Osteoblast (primary cell): ENCODE results near the gene CNDP2. TPM values are rescaled to one million over a fixed set of nuclear protein-coding genes. Genes with fewer than 3 reads are reported as not detected.
"Not testable (repeated sequence)": the region's sequence is repeated elsewhere in the genome, so short reads cannot be mapped to it uniquely, and the experiment has no call there.

Experiments
- DNase-seq: peaks from one replicate; pipeline ENCODE4 v3.0.0; 2011; ENCODE audit warnings: low spot score, mixed read lengths; ENCODE audit not compliant: insufficient read length; ENCODE audit errors: missing footprints
- H2AFZ ChIP-seq: 2 replicates; pipeline ENCODE4 v1.6.0; 2011; ENCODE audit warnings: mild to moderate bottlenecking, low read length
- H3K27ac ChIP-seq: 2 replicates; pipeline ENCODE4 v1.5.1; 2011; ENCODE audit warnings: mild to moderate bottlenecking, low read depth, low read length, moderate library complexity
- H3K27me3 ChIP-seq: 2 replicates; pipeline ENCODE4 v1.6.0; 2012; ENCODE audit warnings: mild to moderate bottlenecking, control low read depth, inconsistent platforms, low read length, moderate library complexity; ENCODE audit not compliant: insufficient read depth
- H3K36me3 ChIP-seq: 2 replicates; pipeline ENCODE4 v1.5.1; 2011; ENCODE audit warnings: mild to moderate bottlenecking, low read length, control low read depth, moderate library complexity; ENCODE audit not compliant: insufficient read depth
- H3K4me1 ChIP-seq: 2 replicates; pipeline ENCODE4 v1.5.1; 2011; ENCODE audit warnings: mild to moderate bottlenecking, low read length, control low read depth, moderate library complexity; ENCODE audit not compliant: insufficient read depth
- H3K4me2 ChIP-seq: 2 replicates; pipeline ENCODE4 v1.6.0; 2011; ENCODE audit warnings: mild to moderate bottlenecking, low read length; ENCODE audit not compliant: insufficient read depth
- H3K4me3 ChIP-seq: fragments of 200-600 bp; sonication (generic); 3 replicates; pipeline ENCODE4 v1.5.1; 2012; ENCODE audit warnings: mild to moderate bottlenecking, low read length, inconsistent platforms; ENCODE audit not compliant: insufficient read depth
- H3K79me2 ChIP-seq: 2 replicates; pipeline ENCODE4 v1.6.0; 2012; ENCODE audit warnings: mild to moderate bottlenecking, low read length, control low read depth, inconsistent platforms; ENCODE audit not compliant: insufficient read depth
- H3K9me3 ChIP-seq: 2 replicates; pipeline ENCODE4 v1.5.1; 2011; ENCODE audit warnings: low read depth, low read length, control low read depth
- H4K20me1 ChIP-seq: 2 replicates; pipeline ENCODE4 v1.6.0; 2012; ENCODE audit warnings: mild to moderate bottlenecking, low read length, control low read depth; ENCODE audit not compliant: insufficient read depth
- total RNA-seq: library from RNA; depleted of rRNA; stranded (reverse); fragments of >200 nt; gene quantifications from 2 replicates; pipeline ENCODE4 v1.2.3, GENCODE V29; 2012
- TF ChIP-seq, protein P1 (sequence below): IDR thresholded peaks from 2 replicates; pipeline ENCODE4 v1.5.1; 2011; ENCODE audit warnings: mild to moderate bottlenecking, low read depth, low read length, moderate library complexity; ENCODE audit errors: extremely low read depth

The CNDP2 gene
- total RNA-seq, 1 donor, result 25.3 TPM

GRCh38 chr18:74558096-74558495 is 61.9 kb downstream of the CNDP2 start:
- Histone ChIP-seq H4K20me1 (no peaks in the 10 kb centered on the region), H3K27me3 (peaks cover 15% of the 10 kb centered on the region), H3K4me3 (no peak overlapping the region), H2AFZ (no peak overlapping the region), H3K4me1 (no peaks in the 10 kb centered on the region), H3K4me2 (no peak overlapping the region), H3K79me2 (no peaks in the 10 kb centered on the region), H3K36me3 (no peaks in the 10 kb centered on the region), H3K9me3 (no peaks in the 10 kb centered on the region), H3K27ac (no peak overlapping the region)
- no peak for DNase-seq
- TF ChIP-seq, protein P1, sequence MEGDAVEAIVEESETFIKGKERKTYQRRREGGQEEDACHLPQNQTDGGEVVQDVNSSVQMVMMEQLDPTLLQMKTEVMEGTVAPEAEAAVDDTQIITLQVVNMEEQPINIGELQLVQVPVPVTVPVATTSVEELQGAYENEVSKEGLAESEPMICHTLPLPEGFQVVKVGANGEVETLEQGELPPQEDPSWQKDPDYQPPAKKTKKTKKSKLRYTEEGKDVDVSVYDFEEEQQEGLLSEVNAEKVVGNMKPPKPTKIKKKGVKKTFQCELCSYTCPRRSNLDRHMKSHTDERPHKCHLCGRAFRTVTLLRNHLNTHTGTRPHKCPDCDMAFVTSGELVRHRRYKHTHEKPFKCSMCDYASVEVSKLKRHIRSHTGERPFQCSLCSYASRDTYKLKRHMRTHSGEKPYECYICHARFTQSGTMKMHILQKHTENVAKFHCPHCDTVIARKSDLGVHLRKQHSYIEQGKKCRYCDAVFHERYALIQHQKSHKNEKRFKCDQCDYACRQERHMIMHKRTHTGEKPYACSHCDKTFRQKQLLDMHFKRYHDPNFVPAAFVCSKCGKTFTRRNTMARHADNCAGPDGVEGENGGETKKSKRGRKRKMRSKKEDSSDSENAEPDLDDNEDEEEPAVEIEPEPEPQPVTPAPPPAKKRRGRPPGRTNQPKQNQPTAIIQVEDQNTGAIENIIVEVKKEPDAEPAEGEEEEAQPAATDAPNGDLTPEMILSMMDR, result no peak

DNA sequence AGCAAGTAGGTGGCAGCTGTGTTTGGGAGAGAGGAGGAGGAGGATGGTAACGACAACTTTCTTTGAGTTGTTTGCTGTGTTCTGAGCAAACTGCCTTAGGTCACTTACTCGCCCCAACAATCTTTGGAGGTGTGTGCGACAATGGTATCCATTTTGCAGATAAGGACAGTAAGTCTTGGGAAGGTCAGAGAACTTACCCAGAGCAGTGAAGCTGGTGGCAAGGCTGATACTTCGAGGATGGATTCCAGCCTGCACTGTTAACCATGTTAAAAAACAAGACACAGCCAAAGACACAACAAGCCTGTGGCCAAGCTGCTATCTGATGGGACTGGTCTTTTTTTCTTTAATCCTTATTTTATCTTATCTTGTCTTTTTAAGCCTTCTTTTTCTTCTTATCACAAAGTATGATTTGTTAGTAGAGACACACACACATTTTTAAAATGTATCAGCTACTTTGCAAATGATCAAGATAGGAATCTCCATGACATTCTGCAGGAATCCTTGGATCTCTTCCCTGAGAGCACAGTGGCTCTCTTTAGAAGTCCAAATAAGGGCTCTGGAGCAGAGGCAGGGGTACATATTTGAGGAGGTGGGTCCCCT is 66.1 kb downstream of the CNDP2 start:
- H3K4me2 ChIP-seq, result no peak overlapping the region
- H4K20me1 ChIP-seq, result no peaks in the 10 kb centered on the region
- no peaks in the 10 kb centered on the region for H3K79me2 ChIP-seq
- H3K4me3 ChIP-seq, result no peak overlapping the region
- H3K4me1 ChIP-seq, result no peaks in the 10 kb centered on the region
- TF ChIP-seq, protein P1, result no peak
- no peaks in the 10 kb centered on the region for H3K36me3 ChIP-seq
- peaks cover 2% of the 10 kb centered on the region for H3K27me3 ChIP-seq
- no peak overlapping the region for H2AFZ ChIP-seq
- H3K9me3 ChIP-seq, result no peaks in the 10 kb centered on the region
- DNase-seq, result no peak
- no peak overlapping the region for H3K27ac ChIP-seq

DNA sequence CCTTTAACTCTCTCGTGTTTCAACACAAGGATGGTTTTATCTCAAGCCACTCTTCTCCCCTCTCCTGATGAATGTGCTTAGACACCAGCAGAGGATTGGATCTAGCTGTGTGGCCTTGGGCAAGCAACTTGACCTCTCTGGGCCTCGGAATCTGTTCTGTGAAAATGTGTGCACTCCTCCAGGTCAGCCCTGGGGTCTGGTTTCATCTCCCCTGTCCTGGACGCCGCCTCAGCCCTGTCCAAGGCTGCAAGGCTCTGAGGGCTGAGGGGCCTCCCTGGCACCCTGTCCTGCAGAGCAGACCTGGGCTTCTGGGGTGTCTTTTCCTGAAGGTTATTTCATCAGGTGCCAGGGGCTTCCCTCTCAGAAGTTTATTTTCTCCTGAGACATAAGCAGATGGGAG is 66.6 kb downstream of the CNDP2 start:
- H3K4me1 ChIP-seq, result no peaks in the 10 kb centered on the region
- no peak overlapping the region for H3K4me2 ChIP-seq
- no peaks in the 10 kb centered on the region for H4K20me1 ChIP-seq
- no peak overlapping the region for H3K27ac ChIP-seq
- DNase-seq, result no peak
- no peak overlapping the region for H3K4me3 ChIP-seq
- no peaks in the 10 kb centered on the region for H3K79me2 ChIP-seq
- H3K27me3 ChIP-seq, result peaks cover 2% of the 10 kb centered on the region
- H3K9me3 ChIP-seq, result no peaks in the 10 kb centered on the region
- no peak overlapping the region for H2AFZ ChIP-seq
- no peaks in the 10 kb centered on the region for H3K36me3 ChIP-seq
- TF ChIP-seq, protein P1, result no peak

DNA sequence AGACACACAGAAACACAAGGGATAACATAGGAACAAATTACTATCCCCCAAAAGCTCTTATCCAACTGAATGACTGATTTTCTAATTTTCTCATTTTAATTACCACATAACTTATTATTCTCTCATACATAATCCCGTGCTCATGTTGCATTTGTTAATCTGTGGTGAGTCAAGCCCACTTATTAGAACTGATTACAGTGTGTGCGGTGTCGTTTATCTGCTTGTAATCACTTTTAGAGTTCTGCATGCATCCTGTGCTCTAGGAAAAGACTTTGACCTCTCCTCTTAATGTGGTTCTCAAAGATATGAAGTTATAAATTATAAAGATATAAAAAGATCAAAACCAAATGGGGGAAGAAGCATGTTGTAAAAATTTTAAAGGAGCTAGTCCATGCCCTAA is 67.8 kb downstream of the CNDP2 start:
- DNase-seq, result no peak
- Histone ChIP-seq H4K20me1 (no peaks in the 10 kb centered on the region), H2AFZ (no peak overlapping the region), H3K27me3 (peaks cover 2% of the 10 kb centered on the region), H3K4me1 (no peaks in the 10 kb centered on the region), H3K36me3 (no peaks in the 10 kb centered on the region), H3K79me2 (no peaks in the 10 kb centered on the region), H3K4me3 (no peak overlapping the region), H3K4me2 (no peak overlapping the region), H3K27ac (no peak overlapping the region), H3K9me3 (no peaks in the 10 kb centered on the region)
- TF ChIP-seq, protein P1, result no peak

GRCh38 chr18:74565164-74565563 is 69.0 kb downstream of the CNDP2 start:
- H3K79me2 ChIP-seq, H3K4me3 ChIP-seq, H4K20me1 ChIP-seq, H3K4me1 ChIP-seq, H3K27ac ChIP-seq, DNase-seq, H3K27me3 ChIP-seq, H3K36me3 ChIP-seq, H2AFZ ChIP-seq, H3K4me2 ChIP-seq, H3K9me3 ChIP-seq: not testable (repeated sequence)

DNA sequence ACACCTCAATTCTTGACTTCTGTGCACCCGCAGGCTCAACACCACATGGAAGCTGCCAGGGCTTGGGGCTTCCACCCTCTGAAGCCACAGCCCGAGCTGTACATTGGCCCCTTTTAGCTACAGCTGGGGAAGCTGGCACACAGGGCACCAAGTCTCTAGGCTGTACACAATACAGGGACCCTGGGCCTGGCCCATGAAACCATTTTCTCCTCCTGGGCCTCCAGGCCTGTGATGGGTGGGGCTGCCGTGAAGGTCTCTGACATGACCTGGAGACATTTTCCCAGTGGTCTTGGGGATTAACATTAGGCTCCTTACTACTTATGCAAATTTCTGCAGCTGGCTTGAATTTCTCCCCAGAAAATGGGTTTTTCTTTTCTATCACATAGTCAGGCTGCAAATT is 69.8 kb downstream of the CNDP2 start:
- not testable (repeated sequence) for H3K4me3 ChIP-seq, H3K9me3 ChIP-seq, H2AFZ ChIP-seq, H4K20me1 ChIP-seq, H3K79me2 ChIP-seq, DNase-seq, H3K27ac ChIP-seq, H3K4me1 ChIP-seq, H3K27me3 ChIP-seq, H3K4me2 ChIP-seq, H3K36me3 ChIP-seq
